ENCODE measurements around the gene CRYBA2. TPM values are rescaled to one million over a fixed set of nuclear protein-coding genes. Genes with fewer than 3 reads are reported as not detected.

CRYBA2 gene
- polyA plus RNA-seq, 6 donors from 2014 or later: not detected

- DNase-seq: no peak
- H3K9me3 Mint-ChIP-seq: peaks cover 0 to 7% (median 4%) of the 10 kb centered on the region in 7 donors
- H3K36me3 Mint-ChIP-seq: peaks cover 0 to 10% of the 10 kb centered on the region in 2 donors
- peak overlapping the region in 2 of 6 donors; percentile 33 to 55 for H3K27ac Mint-ChIP-seq
- ATAC-seq (ENCODE audit: low read depth in 2 of 2): no peak
- H3K4me3 Mint-ChIP-seq: peak overlapping the region in 7 of 8 donors; percentile 60 to 85 (median 71)
- peaks cover 50 to 84% (median 62%) of the 10 kb centered on the region in 3 donors for H3K27me3 Mint-ChIP-seq
- H3K4me1 Mint-ChIP-seq: peaks cover 7 to 26% (median 19%) of the 10 kb centered on the region in 3 donors
These were observed 32.7 kb downstream of the CRYBA2 start for GRCh38 chr2:218960309-218961165.

GRCh38 chr2:218959761-218960308 is 33.4 kb downstream of the CRYBA2 start:
- Mint-ChIP-seq H3K27me3 (peaks cover 45 to 84% (median 69%) of the 10 kb centered on the region in 3 donors), H3K4me1 (peaks cover 7 to 26% (median 19%) of the 10 kb centered on the region in 3 donors), H3K27ac (no peak overlapping the region), H3K9me3 (peaks cover 0 to 7% (median 4%) of the 10 kb centered on the region in 7 donors), H3K4me3 (peak overlapping the region in 7 of 8 donors; percentile 16 to 69 (median 40)), H3K36me3 (peaks cover 0 to 10% of the 10 kb centered on the region in 2 donors)
- no peak for DNase-seq
- no peak for ATAC-seq (ENCODE audit: low read depth in 2 of 2)

- peaks cover 39 to 83% (median 71%) of the 10 kb centered on the region in 3 donors for H3K27me3 Mint-ChIP-seq
- ATAC-seq (ENCODE audit: low read depth in 2 of 2): peak; percentile 86 to 89
- peaks cover 7 to 26% (median 19%) of the 10 kb centered on the region in 3 donors for H3K4me1 Mint-ChIP-seq
- DNase-seq: peak; percentile 65
- H3K4me3 Mint-ChIP-seq: peak within 1 kb of the TSS; percentile 40 to 84 (median 69)
- H3K27ac Mint-ChIP-seq: peak within 1 kb of the TSS in 3 of 6 donors; percentile 33 to 87 (median 47)
- peaks cover 0 to 7% (median 4%) of the 10 kb centered on the region in 7 donors for H3K9me3 Mint-ChIP-seq
- peaks cover 0 to 10% of the 10 kb centered on the region in 2 donors for H3K36me3 Mint-ChIP-seq
These were observed 34.0 kb downstream of the CRYBA2 start, which contains the start of gene CDK5R2 for GRCh38 chr2:218959141-218959731. TSS of gene CDK5R2 (plus strand) at chr2:218959666. CDS start at chr2:218959821, 155 bp downstream.

- peak overlapping the region in 5 of 8 donors; percentile 22 to 69 (median 48) for H3K4me3 Mint-ChIP-seq
- H3K27ac Mint-ChIP-seq: no peak overlapping the region
- no peak for DNase-seq
- H3K4me1 Mint-ChIP-seq: peaks cover 7 to 25% (median 19%) of the 10 kb centered on the region in 3 donors
- peaks cover 0 to 10% of the 10 kb centered on the region in 2 donors for H3K36me3 Mint-ChIP-seq
- no peak for ATAC-seq (ENCODE audit: low read depth in 2 of 2)
- H3K27me3 Mint-ChIP-seq: peaks cover 33 to 83% (median 68%) of the 10 kb centered on the region in 3 donors
- peaks cover 0 to 7% (median 0%) of the 10 kb centered on the region in 7 donors for H3K9me3 Mint-ChIP-seq
These were observed 34.9 kb downstream of the CRYBA2 start for GRCh38 chr2:218958276-218958675.

GRCh38 chr2:218957671-218958070 is 35.6 kb downstream of the CRYBA2 start:
- Mint-ChIP-seq H3K27ac (no peak overlapping the region), H3K4me1 (peaks cover 7 to 20% (median 19%) of the 10 kb centered on the region in 3 donors), H3K36me3 (peaks cover 0 to 10% of the 10 kb centered on the region in 2 donors), H3K4me3 (peak overlapping the region in 4 of 8 donors; percentile 21 to 48 (median 33)), H3K9me3 (peaks cover 0 to 7% (median 0%) of the 10 kb centered on the region in 7 donors), H3K27me3 (peaks cover 34 to 83% (median 71%) of the 10 kb centered on the region in 3 donors)
- DNase-seq: no peak
- no peak for ATAC-seq (ENCODE audit: low read depth in 2 of 2)

GRCh38 chr2:218956039-218956438 is 37.2 kb downstream of the CRYBA2 start:
- Mint-ChIP-seq H3K9me3 (peaks cover 0 to 3% (median 0%) of the 10 kb centered on the region in 7 donors), H3K27me3 (peaks cover 38 to 86% (median 65%) of the 10 kb centered on the region in 3 donors), H3K4me1 (peaks cover 2 to 14% (median 13%) of the 10 kb centered on the region in 3 donors), H3K4me3 (no peak overlapping the region), H3K27ac (no peak overlapping the region), H3K36me3 (peaks cover 0 to 3% of the 10 kb centered on the region in 2 donors)
- no peak for ATAC-seq (ENCODE audit: low read depth in 2 of 2)
- no peak for DNase-seq

GRCh38 chr2:218954541-218955300 is 38.5 kb downstream of the CRYBA2 start:
- Mint-ChIP-seq H3K27me3 (peaks cover 37 to 87% (median 66%) of the 10 kb centered on the region in 3 donors), H3K4me3 (no peak overlapping the region), H3K36me3 (no peaks in the 10 kb centered on the region), H3K27ac (peak overlapping the region in 1 of 6 donors; percentile 65), H3K4me1 (peaks cover 0 to 8% (median 5%) of the 10 kb centered on the region in 3 donors), H3K9me3 (no peaks in the 10 kb centered on the region)
- DNase-seq (no peak), ATAC-seq (ENCODE audit: low read depth in 2 of 2) (no peak)

- no peak overlapping the region for H3K27ac Mint-ChIP-seq
- DNase-seq (no peak), ATAC-seq (ENCODE audit: low read depth in 2 of 2) (no peak)
- peaks cover 33 to 79% (median 59%) of the 10 kb centered on the region in 3 donors for H3K27me3 Mint-ChIP-seq
- no peaks in the 10 kb centered on the region for H3K4me1 Mint-ChIP-seq
- no peaks in the 10 kb centered on the region for H3K9me3 Mint-ChIP-seq
- no peak overlapping the region for H3K4me3 Mint-ChIP-seq
- no peaks in the 10 kb centered on the region for H3K36me3 Mint-ChIP-seq
These were observed 39.8 kb downstream of the CRYBA2 start for GRCh38 chr2:218953366-218953954.

- no peaks in the 10 kb centered on the region for H3K36me3 Mint-ChIP-seq
These were observed 41.1 kb downstream of the CRYBA2 start for GRCh38 chr2:218952160-218952559.

GRCh38 chr2:218946621-218947020 is 46.6 kb downstream of the CRYBA2 start:
- Mint-ChIP-seq H3K27me3 (peaks cover 36 to 48% (median 46%) of the 10 kb centered on the region in 3 donors), H3K4me3 (no peak overlapping the region), H3K9me3 (peaks cover 0 to 4% (median 0%) of the 10 kb centered on the region in 7 donors), H3K27ac (no peak overlapping the region), H3K36me3 (peaks cover 0 to 11% of the 10 kb centered on the region in 2 donors), H3K4me1 (no peaks in the 10 kb centered on the region)
- no peak for ATAC-seq (ENCODE audit: low read depth in 2 of 2)
- no peak for DNase-seq

More at GRCh38 chr2:218952160-218952559, 41.1 kb downstream of the CRYBA2 start:
- H3K27me3 Mint-ChIP-seq: peaks cover 25 to 66% (median 46%) of the 10 kb centered on the region in 3 donors
- no peak overlapping the region for H3K4me3 Mint-ChIP-seq
- no peak overlapping the region for H3K27ac Mint-ChIP-seq
- no peak for ATAC-seq (ENCODE audit: low read depth in 2 of 2)
- H3K9me3 Mint-ChIP-seq: no peaks in the 10 kb centered on the region
- H3K4me1 Mint-ChIP-seq: no peaks in the 10 kb centered on the region
- DNase-seq: no peak

GRCh38 chr2:218944759-218945404 is 48.3 kb downstream of the CRYBA2 start:
- no peak overlapping the region for H3K4me3 Mint-ChIP-seq
- peaks cover 42 to 50% (median 43%) of the 10 kb centered on the region in 3 donors for H3K27me3 Mint-ChIP-seq
- ATAC-seq (ENCODE audit: low read depth in 2 of 2) (no peak), DNase-seq (no peak)
- peaks cover 0 to 4% (median 0%) of the 10 kb centered on the region in 7 donors for H3K9me3 Mint-ChIP-seq
- H3K27ac Mint-ChIP-seq: peak overlapping the region in 1 of 6 donors; percentile 44
- H3K36me3 Mint-ChIP-seq: peaks cover 0 to 11% of the 10 kb centered on the region in 2 donors
- no peaks in the 10 kb centered on the region for H3K4me1 Mint-ChIP-seq
